GM18951 (cell line): ENCODE measurements around the gene PPARA.

ENCODE experiments used
- POLR2A ChIP-seq: IDR thresholded peaks from 4 replicates; pipeline ENCODE4 v1.6.1; 2011; ENCODE audit warnings: mild to moderate bottlenecking; ENCODE audit not compliant: insufficient read length, insufficient read depth; ENCODE audit errors: extremely low read depth
- in situ Hi-C: fragments of 300-500 bp; cut with MboI; formaldehyde crosslinking; loops from one replicate; pipeline ENCODE4 v1.12.0; 2022; ENCODE audit warnings: low sequenced_read_pairs, mixed read lengths, inconsistent platforms; ENCODE audit not compliant: unreplicated experiment

The PPARA gene

DNA sequence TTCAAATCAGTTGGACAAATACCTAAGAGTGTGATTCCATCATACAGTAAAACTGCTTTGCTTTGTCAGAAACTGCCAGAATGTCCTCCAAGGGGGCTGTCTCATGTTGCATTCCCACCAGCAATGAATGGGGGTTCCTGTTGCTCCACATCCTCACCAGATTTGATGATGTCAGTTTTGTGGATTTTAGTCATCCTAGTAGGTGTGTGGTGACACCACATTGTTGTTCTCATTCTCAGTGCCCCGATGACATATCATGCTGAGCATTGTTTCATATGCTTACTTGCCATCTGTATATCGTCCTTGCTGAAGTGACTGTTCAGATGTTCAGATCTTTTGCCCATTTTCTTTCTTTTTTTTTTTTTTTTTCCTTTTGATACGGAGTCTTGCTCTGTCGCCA is 62.7 kb downstream of the PPARA start:
- in situ Hi-C loops = no loop called here
- no peak for TF ChIP-seq POLR2A

DNA sequence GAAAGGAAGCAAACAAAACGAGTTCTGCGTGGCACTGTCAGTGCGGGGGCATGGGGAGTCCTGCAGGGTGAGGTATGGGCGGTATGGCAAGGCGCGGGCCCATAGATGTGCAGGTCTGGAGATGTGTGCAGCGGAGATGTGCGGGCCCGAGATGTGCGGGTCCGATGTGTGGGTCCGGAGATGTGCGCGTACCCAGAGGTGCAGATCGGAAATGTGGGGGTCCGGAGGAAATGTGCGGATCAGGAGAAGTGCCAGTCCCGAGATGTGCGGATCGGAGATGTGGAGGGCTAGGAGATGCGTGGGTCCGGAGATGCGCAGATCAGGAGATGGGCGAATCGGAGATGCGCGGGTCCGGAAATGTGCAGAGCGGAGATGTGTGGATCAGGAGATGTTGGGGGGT is 63.8 kb downstream of the PPARA start:
- in situ Hi-C loops = no loop called here
- TF ChIP-seq POLR2A = no peak

DNA sequence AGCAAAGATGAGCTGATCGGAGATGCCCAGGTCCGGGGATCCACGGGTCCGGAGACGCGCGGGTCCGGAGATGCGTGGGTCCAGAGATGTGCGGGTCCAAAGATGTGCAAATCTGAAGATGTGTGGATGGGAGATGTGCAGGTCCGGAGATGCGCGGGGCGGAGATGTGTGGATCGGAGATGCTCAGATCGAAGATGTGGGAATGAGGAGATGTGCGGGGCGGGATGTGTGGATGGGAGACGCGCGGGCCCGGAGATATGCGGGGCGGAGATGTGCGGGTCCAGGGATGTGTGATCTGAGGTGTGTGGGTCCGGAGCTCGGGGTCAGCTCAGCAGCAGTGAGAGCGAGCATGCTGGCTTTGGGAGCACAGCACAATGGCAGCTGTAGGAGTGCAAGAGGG is 64.3 kb downstream of the PPARA start:
- in situ Hi-C loops = no loop called here
- TF ChIP-seq POLR2A = no peak

DNA sequence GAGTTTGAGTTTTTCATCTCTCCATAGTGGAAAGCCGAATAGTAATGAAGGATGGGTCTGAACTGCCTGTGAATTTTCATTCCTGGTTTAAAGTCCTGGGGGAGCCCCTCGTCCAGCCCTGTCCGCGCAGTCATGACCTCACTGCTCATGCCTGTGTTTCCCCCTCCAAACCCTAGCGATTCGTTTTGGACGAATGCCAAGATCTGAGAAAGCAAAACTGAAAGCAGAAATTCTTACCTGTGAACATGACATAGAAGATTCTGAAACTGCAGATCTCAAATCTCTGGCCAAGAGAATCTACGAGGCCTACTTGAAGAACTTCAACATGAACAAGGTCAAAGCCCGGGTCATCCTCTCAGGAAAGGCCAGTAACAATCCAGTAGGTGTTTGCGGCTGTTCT is 69.3 kb downstream of the PPARA start:
- no peak for TF ChIP-seq POLR2A
- in situ Hi-C loops = no loop called here

DNA sequence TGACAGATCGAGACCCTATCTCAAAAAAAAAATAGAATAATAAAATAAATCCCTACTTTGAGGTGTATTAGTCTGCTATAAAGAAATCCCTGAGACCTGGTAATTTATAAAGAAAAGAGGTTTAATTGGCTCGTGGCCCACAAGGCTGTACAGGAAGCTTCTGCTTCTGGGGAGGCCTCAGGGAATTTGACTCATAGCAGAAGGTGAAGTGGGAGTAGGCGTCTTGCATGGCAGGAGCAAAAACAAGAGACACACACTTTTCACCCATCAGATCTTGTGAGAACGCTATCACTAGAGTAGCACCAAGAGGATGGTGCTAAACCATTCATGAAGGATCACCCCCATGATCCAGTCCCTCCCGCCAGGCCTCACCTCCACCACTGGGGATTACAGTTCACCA is 70.6 kb downstream of the PPARA start:
- no peak for TF ChIP-seq POLR2A
- in situ Hi-C loops = no loop called here

DNA sequence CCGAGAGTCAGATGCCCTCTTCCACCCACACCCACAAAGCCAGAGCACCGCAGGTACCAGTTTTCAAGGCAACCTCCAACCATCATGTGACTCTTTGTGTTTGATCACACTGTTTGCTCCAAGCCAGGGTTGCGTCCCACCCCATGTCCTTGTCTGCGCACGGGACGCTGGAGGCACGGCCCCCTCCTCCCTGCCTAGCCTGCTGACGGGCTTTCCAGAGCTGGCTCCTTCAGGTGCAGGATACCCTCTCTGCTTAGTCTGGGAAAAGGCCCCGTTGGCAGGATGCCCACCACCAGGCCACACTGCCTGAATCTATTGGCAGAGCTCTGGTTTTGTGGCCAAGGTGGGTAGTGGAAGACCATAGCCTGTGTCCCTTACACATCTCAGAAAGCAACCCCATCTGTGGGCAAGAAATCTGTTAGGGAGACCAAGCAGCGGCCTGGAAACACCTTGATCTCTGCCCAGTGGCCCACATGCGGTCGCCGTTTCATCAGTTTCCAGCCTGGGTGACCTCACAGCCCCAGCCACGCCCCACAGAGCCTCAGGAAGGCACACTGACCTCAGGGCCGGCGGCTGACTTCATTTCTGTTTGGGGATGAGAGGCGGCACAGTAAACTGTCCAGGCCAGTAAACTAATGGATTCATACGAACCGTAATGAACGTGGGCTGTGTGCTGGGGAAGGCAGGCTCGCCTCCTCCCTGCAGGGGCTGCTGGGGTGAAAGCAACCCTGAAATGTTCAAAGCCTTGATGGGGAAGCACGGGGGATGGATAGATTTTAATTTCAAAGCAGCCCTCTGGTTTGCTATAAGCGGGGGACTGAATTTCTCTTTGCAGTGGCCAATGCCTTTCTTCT is 73.9 kb downstream of the PPARA start:
- no peak for TF ChIP-seq POLR2A
- in situ Hi-C loops = no loop called here

DNA sequence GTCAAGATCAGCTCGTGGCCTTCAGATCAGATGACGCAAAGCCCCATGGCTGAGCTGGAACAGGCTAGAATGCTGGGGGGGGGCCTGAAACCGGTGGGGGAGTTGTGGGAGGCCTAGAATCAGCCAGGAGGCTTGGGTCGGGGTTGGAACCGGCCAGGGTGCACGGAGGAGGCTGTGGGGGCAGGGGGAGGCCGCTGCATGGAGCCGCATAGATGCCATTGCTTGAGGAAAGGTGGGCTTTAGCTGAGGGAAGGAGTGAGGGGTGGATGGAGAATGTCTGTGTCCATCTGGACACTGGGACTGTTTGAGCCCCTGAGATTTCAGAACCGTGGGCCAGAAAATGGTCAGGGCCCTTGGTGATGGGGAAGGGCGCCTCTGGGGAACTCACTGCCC is 74.6 kb downstream of the PPARA start:
- TF ChIP-seq POLR2A = no peak
- in situ Hi-C loops = no loop called here

DNA sequence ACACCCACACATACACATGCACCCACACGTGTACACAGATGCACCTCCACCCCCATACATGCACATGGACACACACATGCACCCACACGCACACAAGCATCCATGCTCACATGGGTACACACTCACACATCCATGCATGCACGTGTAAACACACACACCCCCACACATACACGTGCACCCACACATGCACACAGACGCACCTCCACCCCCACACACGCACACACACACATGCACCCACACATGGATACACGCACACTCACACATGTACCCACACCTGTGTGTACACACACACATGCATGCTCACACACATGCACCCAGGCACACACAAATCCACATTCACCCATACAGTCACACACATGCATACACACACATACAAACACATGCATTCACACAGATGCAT is 75.3 kb downstream of the PPARA start:
- TF ChIP-seq POLR2A = no peak
- in situ Hi-C loops = no loop called here

DNA sequence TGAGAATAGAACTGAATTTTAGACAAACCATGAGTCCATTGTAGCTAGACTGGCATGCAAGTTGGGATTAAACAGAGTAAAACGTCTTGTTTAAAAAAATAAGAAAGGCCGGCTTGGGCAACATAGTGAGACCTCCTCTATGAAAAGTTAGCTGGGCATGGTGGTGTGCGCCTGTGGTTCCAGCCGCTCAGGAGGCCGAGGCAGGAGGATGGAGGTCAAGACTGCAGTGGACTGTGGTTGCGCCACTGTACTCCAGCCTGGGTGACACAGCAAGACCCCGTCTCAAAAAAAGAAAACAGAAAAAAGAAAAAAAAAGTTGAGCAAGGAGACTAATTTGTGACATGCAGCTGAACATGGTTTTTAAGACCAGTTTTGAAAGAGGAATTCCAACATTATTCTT is 76.3 kb downstream of the PPARA start:
- TF ChIP-seq POLR2A = no peak
- in situ Hi-C loops = no loop called here

DNA sequence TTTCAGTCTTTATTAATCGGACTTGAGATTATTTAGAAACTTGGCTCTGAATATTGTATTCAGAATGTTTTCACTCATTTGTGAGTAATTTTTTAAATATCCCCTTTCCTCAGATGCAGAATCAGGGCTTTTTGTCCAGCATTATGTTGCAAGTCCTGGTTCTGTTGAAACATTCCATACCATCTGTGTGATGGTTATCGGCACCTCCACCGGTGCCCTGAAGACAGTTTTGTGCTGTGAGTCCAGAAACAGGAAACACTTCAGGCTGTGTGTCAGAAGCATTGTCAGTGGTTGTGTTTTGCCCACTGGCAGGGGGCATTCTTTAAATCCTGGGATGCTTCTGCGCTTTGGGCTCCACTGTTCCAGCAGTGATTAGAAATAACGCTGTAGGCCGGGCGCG is 79.4 kb downstream of the PPARA start:
- TF ChIP-seq POLR2A = no peak
- in situ Hi-C loops = no loop called here

DNA sequence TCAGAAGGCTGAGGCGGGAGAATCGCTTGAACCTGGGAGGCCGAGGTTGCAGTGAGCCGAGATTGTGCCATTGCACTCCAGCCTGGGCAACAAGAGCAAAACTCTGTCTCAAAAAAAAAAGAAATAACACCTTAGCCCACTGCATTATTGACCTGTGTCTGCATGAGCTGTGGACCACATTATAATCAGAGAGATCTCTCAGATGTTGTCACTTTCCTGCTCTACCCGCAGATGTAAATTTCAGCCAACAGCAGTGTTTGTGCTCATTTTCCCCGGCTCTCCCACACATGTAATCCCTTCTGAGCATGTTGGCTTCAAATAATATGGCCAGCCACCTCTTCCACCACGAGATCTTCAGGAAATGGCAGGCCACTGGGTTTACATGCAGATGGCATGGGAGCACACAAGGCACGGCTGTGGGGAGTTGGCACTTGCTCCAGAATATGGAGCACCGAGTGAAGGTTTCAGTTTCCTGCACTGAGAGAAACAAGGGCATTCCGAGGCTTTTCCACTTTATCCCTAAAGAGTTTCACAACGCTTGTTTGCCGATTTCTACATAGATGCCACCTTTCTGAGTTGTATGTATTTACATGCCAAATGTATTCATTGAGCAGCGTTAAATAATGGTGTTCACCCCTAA is 80.1 kb downstream of the PPARA start:
- TF ChIP-seq POLR2A = no peak
- in situ Hi-C loops = no loop called here

DNA sequence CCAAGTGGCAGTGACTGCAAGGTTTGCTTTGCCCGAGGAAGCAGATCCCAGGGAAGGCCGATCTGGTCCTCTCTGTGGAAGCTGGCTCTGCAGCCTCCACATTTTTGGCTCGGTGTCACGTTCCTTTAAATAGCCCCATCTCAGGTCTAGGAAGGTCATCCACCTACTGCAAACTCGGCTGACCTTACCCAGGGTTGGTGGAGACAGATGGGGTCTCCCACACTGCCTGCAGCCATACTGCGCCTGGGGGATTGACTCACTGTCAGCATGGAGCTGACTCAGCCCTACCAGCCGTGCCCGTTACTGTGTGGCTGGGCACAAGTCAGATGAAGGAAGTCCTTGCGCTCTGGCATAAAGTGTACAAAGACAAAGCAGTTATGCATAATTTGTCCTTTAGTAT is 82.9 kb downstream of the PPARA start:
- TF ChIP-seq POLR2A = no peak
- in situ Hi-C loops = no loop called here

DNA sequence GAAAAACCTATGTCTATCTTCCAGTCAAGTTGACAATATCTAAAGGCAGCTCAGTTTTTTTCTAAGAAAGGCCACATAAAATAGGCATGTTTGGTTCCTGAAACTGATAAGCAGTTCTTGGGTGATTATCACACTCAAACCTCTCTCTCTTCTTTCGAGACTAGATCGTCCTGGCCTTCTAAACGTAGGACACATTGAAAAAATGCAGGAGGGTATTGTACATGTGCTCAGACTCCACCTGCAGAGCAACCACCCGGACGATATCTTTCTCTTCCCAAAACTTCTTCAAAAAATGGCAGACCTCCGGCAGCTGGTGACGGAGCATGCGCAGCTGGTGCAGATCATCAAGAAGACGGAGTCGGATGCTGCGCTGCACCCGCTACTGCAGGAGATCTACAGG is 84.6 kb downstream of the PPARA start:
- no peak for TF ChIP-seq POLR2A
- in situ Hi-C loops = no loop called here

DNA sequence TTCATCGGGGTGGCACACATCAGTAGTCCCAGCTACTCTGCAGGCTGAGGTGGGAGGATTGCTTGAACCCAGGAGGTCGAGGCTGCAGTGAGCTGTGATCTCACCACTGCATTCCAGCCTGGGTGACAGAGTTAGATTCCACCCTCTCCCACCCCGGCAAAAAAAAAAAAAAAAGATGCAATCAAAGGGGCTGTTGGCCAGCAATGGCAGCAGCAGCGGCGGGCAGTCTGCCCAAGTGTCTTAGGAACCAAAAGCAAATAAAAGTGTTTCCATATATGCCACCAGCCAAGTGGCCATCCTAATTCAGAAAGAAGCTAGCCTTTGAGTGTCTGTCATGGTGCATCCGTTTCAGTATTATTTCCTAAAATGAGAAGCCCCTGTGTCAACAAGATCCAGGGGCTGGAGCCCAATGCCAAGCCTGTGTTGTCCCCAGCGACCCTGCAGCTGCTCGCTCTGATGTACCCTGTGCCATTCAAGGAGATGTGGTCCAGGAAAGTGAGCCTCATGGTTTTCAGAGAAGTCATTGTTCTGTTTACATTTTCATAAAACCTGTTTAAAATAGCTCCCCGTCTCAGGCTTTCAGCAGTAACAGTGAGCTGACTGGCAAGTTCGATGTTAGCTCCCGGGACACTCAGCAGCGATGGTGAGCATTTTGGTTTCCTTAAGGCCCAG is 87.3 kb downstream of the PPARA start:
- in situ Hi-C loops = no loop called here
- no peak for TF ChIP-seq POLR2A
